GM12878 (cell line): ENCODE results near the gene ACSF3. TPM values are rescaled to one million over a fixed set of nuclear protein-coding genes. Genes with fewer than 3 reads are reported as not detected.
A peak's percentile ranks its signal among the peaks of the same experiment; 100 is the strongest.

Experiments
- ATAC-seq: fragments of 200-7000 bp; cut with Tn5 transposase; 3 replicates; pipeline ENCODE4 v1.9.1; 2020; ENCODE audit warnings: mild to moderate bottlenecking, moderate library complexity
- BruUV-seq: library from RNA; stranded (reverse); fragments of 400-500 nt; replicated peaks from 2 replicates; lab custom pipeline; 2021; lab: Mats Ljungman, UMichigan
- CTCF ChIA-PET: fragments of 300-600 bp; sonication (Branson Sonifier 250); formaldehyde crosslinking; extraction: SDS; loops from one replicate; lab custom pipeline; 2021; ENCODE audit warnings: inconsistent platforms; lab: Yijun Ruan, JAX
- POLR2A ChIA-PET: fragments of 350-600 bp; formaldehyde crosslinking; extraction: SDS; loops from one replicate; lab custom pipeline; 2021; ENCODE audit warnings: inconsistent platforms; lab: Charles Lee
- RAD21 ChIA-PET: fragments of 300-600 bp; sonication (Branson Sonifier 250); formaldehyde crosslinking; loops from one replicate; lab custom pipeline; 2023; ENCODE audit warnings: antibody characterized with exemption; ENCODE audit not compliant: unreplicated experiment; lab: Charles Lee
- SMC1A ChIA-PET: fragments of 300-600 bp; sonication (Branson Sonifier 250); formaldehyde crosslinking; loops from one replicate; lab custom pipeline; 2023; ENCODE audit not compliant: unreplicated experiment, uncharacterized antibody; lab: Charles Lee
- DNase-seq: peaks from one replicate; pipeline ENCODE4 v3.0.0-alpha.2; 2011; ENCODE audit warnings: low read depth, low spot score
- FAIRE-seq: peaks from 3 replicates; lab custom pipeline; 2011; peaks lifted over from hg19 to GRCh38; lab: Jason Lieb, UNC
- H2AFZ ChIP-seq: 2 replicates; pipeline ENCODE4 v1.6.0; 2011; ENCODE audit warnings: low read depth, low read length, control low read depth; ENCODE audit not compliant: control insufficient read depth
- H3K27ac ChIP-seq: 2 replicates; pipeline ENCODE4 v1.5.1; 2011; ENCODE audit warnings: control low read depth; ENCODE audit not compliant: control insufficient read depth, insufficient read depth
- H3K27me3 ChIP-seq, 2 experiments: replicated peaks in 1 of 2; 2 replicates each; pipeline versions ENCODE4 v1.6.0 to v1.6.1; 2011; ENCODE audit warnings: low read length in 1 of 2; ENCODE audit not compliant: control insufficient read depth in 2 of 2, insufficient read depth in 2 of 2
- H3K36me3 ChIP-seq, 2 experiments: 2 replicates each; pipeline ENCODE4 v1.5.1; 2011; ENCODE audit warnings: low read length in 1 of 2; ENCODE audit not compliant: control insufficient read depth in 2 of 2, insufficient read depth in 2 of 2
- H3K4me1 ChIP-seq: 2 replicates; pipeline ENCODE4 v1.6.1; 2011; ENCODE audit warnings: mild to moderate bottlenecking, low read length, moderate library complexity, mixed read lengths; ENCODE audit not compliant: control insufficient read depth, insufficient read depth
- H3K4me2 ChIP-seq: 2 replicates; pipeline ENCODE4 v1.6.0; 2011; ENCODE audit warnings: control low read depth; ENCODE audit not compliant: control insufficient read depth, insufficient read depth
- H3K4me3 ChIP-seq: fragments of 200-600 bp; sonication (generic); 2 replicates; pipeline ENCODE4 v1.5.1; 2016
- H3K79me2 ChIP-seq: 2 replicates; pipeline ENCODE4 v1.6.0; 2011; ENCODE audit warnings: low read length; ENCODE audit not compliant: control insufficient read depth, insufficient read depth
- H3K9ac ChIP-seq: 2 replicates; pipeline ENCODE4 v1.8.0; 2011; ENCODE audit warnings: low read length, control low read depth, mixed read lengths; ENCODE audit not compliant: control insufficient read depth, insufficient read depth
- H3K9me3 ChIP-seq: replicated peaks from 3 replicates; pipeline ENCODE4 v1.5.1; 2011; ENCODE audit warnings: mild to moderate bottlenecking, low read length; ENCODE audit not compliant: control insufficient read depth, insufficient read depth
- H4K20me1 ChIP-seq: 2 replicates; pipeline ENCODE4 v1.6.0; 2011; ENCODE audit not compliant: control insufficient read depth, insufficient read depth
- CBX3 ChIP-seq: fragments of 200-600 bp; sonication (generic); IDR thresholded peaks from 2 replicates; pipeline ENCODE4 v1.6.1; 2016; ENCODE audit warnings: low read depth, borderline replicate concordance
- CHD1 ChIP-seq: IDR thresholded peaks from 2 replicates; pipeline ENCODE4 v1.6.1; 2012; ENCODE audit warnings: low read depth, low read length, improper control_type of control experiment
- CHD4 ChIP-seq: fragments of 200-600 bp; sonication (generic); IDR thresholded peaks from 2 replicates; pipeline ENCODE4 v1.6.1; 2016; ENCODE audit warnings: mild to moderate bottlenecking
- GATAD2B ChIP-seq: fragments of 450-650 bp; conservative IDR thresholded peaks from 2 replicates; pipeline ENCODE4 v1.6.1; 2017; ENCODE audit warnings: low read depth, mild to moderate bottlenecking, moderate library complexity
- MEF2B ChIP-seq: fragments of 450-650 bp; IDR thresholded peaks from 2 replicates; pipeline ENCODE4 v1.6.1; 2018; ENCODE audit warnings: mild to moderate bottlenecking, moderate library complexity; ENCODE audit not compliant: partially characterized antibody, poor library complexity, severe bottlenecking
- NR2F1 ChIP-seq: fragments of 450-650 bp; conservative IDR thresholded peaks from 2 replicates; pipeline ENCODE4 v1.6.1; 2017; ENCODE audit warnings: mild to moderate bottlenecking
- POLR2A ChIP-seq: IDR thresholded peaks from 2 replicates; pipeline ENCODE4 v1.6.1; 2011; ENCODE audit warnings: low read depth, mild to moderate bottlenecking, low read length
- RAD51 ChIP-seq: fragments of 450-650 bp; IDR thresholded peaks from 2 replicates; pipeline ENCODE4 v1.6.1; 2016; ENCODE audit warnings: moderate library complexity, mild to moderate bottlenecking, inconsistent platforms
- RBBP5 ChIP-seq: fragments of 200-600 bp; sonication (generic); conservative IDR thresholded peaks from 2 replicates; pipeline ENCODE4 v1.6.1; 2016
- RCOR1 ChIP-seq: conservative IDR thresholded peaks from 2 replicates; pipeline ENCODE4 v1.6.1; 2012; ENCODE audit warnings: low read depth, low read length, improper control_type of control experiment
- WRNIP1 ChIP-seq: IDR thresholded peaks from 2 replicates; pipeline ENCODE4 v1.6.1; 2011; ENCODE audit warnings: low read depth, low read length, improper control_type of control experiment, borderline replicate concordance
- ZSCAN29 ChIP-seq: fragments of 450-650 bp; IDR thresholded peaks from 2 replicates; pipeline ENCODE4 v1.6.1; 2017; ENCODE audit warnings: mild to moderate bottlenecking, moderate library complexity
- WGBS: methylation state at CpG from one replicate; pipeline ENCODE4 v1.1.6; 2016; ENCODE audit warnings: low lambda C conversion rate; ENCODE audit not compliant: insufficient replicate concordance, insufficient coverage; ENCODE audit errors: missing lambda C conversion rate; 5-methylcytosine and 5-hydroxymethylcytosine counted together
- in situ Hi-C: fragments of 300-500 bp; cut with MboI; formaldehyde crosslinking; loops from 9 replicates; pipeline ENCODE4 v1.14.3; 2018; ENCODE audit warnings: mixed read lengths
- intact Hi-C: fragments of 100-400 bp; cut with micrococcal nuclease; formaldehyde crosslinking; loops from one replicate; pipeline ENCODE4 v1.14.2; 2022; ENCODE audit not compliant: unreplicated experiment
- polyA plus RNA-seq, 11 experiments: library from polyadenylated mRNA; depleted of rRNA in 4 of 11; unstranded in 6 of 11; stranded (reverse) in 5 of 11; fragments of >200 nt; fragmentation: Nextera tagmentation in 4 of 11; fragmentation: Illumina TruSeq in 1 of 11; extraction: Ambion mirVana in 4 of 11; extraction: Trizol in 1 of 11; gene quantifications; 1 replicate in 1 of 11; 2 replicates in 10 of 11; pipeline versions ENCODE4 v1.2.1 to v1.2.3, GENCODE V29; 2011 to 2016; ENCODE audit warnings: inconsistent platforms in 2 of 11, missing spikeins in 2 of 11, low read depth in 1 of 11
- total RNA-seq, 4 experiments: library from RNA; depleted of rRNA in 3 of 4; stranded (reverse); fragments of >200 nt in 3 of 4; fragmentation: Illumina TruSeq in 1 of 4; extraction: Trizol in 1 of 4; gene quantifications; 2 replicates each; pipeline versions ENCODE4 v1.2.1 to v1.2.3, GENCODE V29; 2013 to 2021
- TF ChIP-seq, protein P1 (sequence below), 3 experiments: IDR thresholded peaks in 2 of 3; conservative IDR thresholded peaks in 1 of 3; 2 replicates each; pipeline ENCODE4 v1.5.1; 2011; ENCODE audit warnings: low read depth in 3 of 3, low read length in 3 of 3, mild to moderate bottlenecking in 3 of 3, control low read depth in 2 of 3, moderate library complexity in 2 of 3, inconsistent platforms in 1 of 3, mixed read lengths in 1 of 3; ENCODE audit not compliant: control insufficient read depth in 2 of 3, insufficient read depth in 1 of 3; ENCODE audit errors: extremely low read depth in 1 of 3
- TF ChIP-seq, protein P2 (sequence below): fragments of 150-350 bp; IDR thresholded peaks from 2 replicates; pipeline ENCODE4 v1.6.1; 2016; ENCODE audit warnings: low read depth, low read length

ACSF3 gene
- total and polyA plus RNA-seq, 10 of the 15 experiments (the other 5 are each of a cell fraction or from before 2014, with no cell fraction given): 1.0 to 44.4 (median 25.8) TPM

DNA sequence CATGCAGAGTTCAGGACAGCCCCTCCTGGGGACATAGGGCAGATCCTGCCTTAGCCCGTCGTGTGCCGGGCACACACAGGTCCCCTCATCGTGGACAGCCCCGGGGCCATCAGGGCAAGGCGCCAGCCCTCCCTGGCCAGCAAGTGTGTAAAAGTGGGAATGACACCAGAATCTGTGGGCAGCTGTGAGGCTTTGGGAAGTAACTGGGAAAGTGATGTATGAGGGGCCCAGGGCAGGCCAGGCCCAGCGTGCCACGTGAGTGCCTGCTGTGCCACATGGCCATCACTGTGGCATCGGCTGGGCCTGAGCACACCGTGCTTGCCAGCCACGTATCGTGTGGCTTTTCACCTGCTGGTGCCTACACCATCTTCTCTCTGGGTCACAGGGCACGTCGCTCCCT lies 26.6 kb downstream of the ACSF3 start:
- H3K4me2 ChIP-seq: no peak overlapping the region
- H3K79me2 ChIP-seq: no peaks in the 10 kb centered on the region
- CTCF ChIA-PET: interaction anchor here (0.8 kb wide), 1 partner anchor 154 kb away, joined by 3 read pairs; no protein-coding TSS in a partner anchor
- peaks cover 5% of the 10 kb centered on the region for H3K4me1 ChIP-seq
- TF ChIP-seq CBX3: no peak
- no peak for TF ChIP-seq RBBP5
- TF ChIP-seq MEF2B: no peak
- no peak for TF ChIP-seq NR2F1
- TF ChIP-seq RCOR1: no peak
- no peak for TF ChIP-seq WRNIP1
- TF ChIP-seq RAD51: no peak
- TF ChIP-seq GATAD2B: no peak
- peak; percentile 11; the same call in 1 of the 2 replicates for TF ChIP-seq POLR2A
- intact Hi-C loops: no loop called here
- H3K36me3 ChIP-seq: peaks cover 13 to 16% of the 10 kb centered on the region in 2 experiments; a peak in 3 of 4 replicates
- FAIRE-seq (no peak), DNase-seq (no peak), ATAC-seq (no peak)
- BruUV-seq: no TSS peak
- RAD21 ChIA-PET: no interaction called here
- H3K9me3 ChIP-seq: no peaks in the 10 kb centered on the region; the same call in 2 of the 3 replicates
- in situ Hi-C loops: no loop called here
- H3K27ac ChIP-seq: no peak overlapping the region
- H2AFZ ChIP-seq: no peak overlapping the region
- POLR2A ChIA-PET: interaction anchor here (0.6 kb wide), 1 partner anchor 537 kb away, joined by 7 read pairs; no protein-coding TSS in a partner anchor
- H3K27me3 ChIP-seq: no peaks in the 10 kb centered on the region
- H4K20me1 ChIP-seq: no peaks in the 10 kb centered on the region
- SMC1A ChIA-PET: no interaction called here
- no peak overlapping the region for H3K4me3 ChIP-seq
- no peak overlapping the region for H3K9ac ChIP-seq
- 99% methylated on average over 14 of the region's 14 CpGs for WGBS

DNA sequence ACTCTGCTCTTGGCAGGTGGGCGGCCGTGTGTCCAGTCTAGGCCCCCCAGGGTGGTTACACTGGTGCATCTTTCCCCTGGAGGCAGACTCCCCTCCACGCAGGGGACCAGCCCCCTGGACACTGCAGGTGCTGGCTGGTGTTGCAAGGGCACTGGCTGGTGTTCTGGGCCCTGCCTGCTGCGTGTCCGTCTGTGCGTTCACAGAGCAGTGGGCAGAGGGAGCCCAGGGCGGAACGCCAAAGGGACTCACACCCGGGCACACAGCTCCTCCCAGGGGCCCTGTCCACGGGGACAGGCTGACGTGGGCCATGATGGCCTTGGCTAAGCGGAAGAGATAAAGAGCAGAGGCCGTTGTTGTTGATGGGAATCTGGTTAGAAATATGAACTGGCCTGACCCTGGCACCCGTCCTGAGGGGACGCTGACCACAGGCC lies 27.3 kb downstream of the ACSF3 start:
- FAIRE-seq: no peak
- CTCF ChIA-PET: interaction anchor here (0.8 kb wide), 1 partner anchor 155 kb away, joined by 3 read pairs; no protein-coding TSS in a partner anchor
- SMC1A ChIA-PET: no interaction called here
- no peak for TF ChIP-seq GATAD2B
- TF ChIP-seq, protein P1, sequence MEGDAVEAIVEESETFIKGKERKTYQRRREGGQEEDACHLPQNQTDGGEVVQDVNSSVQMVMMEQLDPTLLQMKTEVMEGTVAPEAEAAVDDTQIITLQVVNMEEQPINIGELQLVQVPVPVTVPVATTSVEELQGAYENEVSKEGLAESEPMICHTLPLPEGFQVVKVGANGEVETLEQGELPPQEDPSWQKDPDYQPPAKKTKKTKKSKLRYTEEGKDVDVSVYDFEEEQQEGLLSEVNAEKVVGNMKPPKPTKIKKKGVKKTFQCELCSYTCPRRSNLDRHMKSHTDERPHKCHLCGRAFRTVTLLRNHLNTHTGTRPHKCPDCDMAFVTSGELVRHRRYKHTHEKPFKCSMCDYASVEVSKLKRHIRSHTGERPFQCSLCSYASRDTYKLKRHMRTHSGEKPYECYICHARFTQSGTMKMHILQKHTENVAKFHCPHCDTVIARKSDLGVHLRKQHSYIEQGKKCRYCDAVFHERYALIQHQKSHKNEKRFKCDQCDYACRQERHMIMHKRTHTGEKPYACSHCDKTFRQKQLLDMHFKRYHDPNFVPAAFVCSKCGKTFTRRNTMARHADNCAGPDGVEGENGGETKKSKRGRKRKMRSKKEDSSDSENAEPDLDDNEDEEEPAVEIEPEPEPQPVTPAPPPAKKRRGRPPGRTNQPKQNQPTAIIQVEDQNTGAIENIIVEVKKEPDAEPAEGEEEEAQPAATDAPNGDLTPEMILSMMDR (IDR thresholded peaks at IDR 0.05 in 2 of 3, conservative IDR thresholded peaks at IDR 0.05 in 1 of 3; ENCODE audit: control insufficient read depth in 2 of 3, extremely low read depth in 1 of 3, insufficient read depth in 1 of 3, low read depth in 3 of 3, low read length in 3 of 3): no peak
- TF ChIP-seq CHD1: no peak
- TF ChIP-seq ZSCAN29: no peak
- TF ChIP-seq, protein P2, sequence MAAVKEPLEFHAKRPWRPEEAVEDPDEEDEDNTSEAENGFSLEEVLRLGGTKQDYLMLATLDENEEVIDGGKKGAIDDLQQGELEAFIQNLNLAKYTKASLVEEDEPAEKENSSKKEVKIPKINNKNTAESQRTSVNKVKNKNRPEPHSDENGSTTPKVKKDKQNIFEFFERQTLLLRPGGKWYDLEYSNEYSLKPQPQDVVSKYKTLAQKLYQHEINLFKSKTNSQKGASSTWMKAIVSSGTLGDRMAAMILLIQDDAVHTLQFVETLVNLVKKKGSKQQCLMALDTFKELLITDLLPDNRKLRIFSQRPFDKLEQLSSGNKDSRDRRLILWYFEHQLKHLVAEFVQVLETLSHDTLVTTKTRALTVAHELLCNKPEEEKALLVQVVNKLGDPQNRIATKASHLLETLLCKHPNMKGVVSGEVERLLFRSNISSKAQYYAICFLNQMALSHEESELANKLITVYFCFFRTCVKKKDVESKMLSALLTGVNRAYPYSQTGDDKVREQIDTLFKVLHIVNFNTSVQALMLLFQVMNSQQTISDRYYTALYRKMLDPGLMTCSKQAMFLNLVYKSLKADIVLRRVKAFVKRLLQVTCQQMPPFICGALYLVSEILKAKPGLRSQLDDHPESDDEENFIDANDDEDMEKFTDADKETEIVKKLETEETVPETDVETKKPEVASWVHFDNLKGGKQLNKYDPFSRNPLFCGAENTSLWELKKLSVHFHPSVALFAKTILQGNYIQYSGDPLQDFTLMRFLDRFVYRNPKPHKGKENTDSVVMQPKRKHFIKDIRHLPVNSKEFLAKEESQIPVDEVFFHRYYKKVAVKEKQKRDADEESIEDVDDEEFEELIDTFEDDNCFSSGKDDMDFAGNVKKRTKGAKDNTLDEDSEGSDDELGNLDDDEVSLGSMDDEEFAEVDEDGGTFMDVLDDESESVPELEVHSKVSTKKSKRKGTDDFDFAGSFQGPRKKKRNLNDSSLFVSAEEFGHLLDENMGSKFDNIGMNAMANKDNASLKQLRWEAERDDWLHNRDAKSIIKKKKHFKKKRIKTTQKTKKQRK: no peak
- TF ChIP-seq CHD4: no peak

More for the DNA sequence above, 27.3 kb downstream of the ACSF3 start:
- Histone ChIP-seq H3K36me3 (peaks cover 13 to 14% of the 10 kb centered on the region in 2 experiments; a peak in 3 of 4 replicates), H3K79me2 (no peaks in the 10 kb centered on the region), H3K4me1 (no peaks in the 10 kb centered on the region; the same call in 1 of the 2 replicates), H3K9ac (no peak overlapping the region), H4K20me1 (no peaks in the 10 kb centered on the region), H3K4me2 (no peak overlapping the region), H3K27me3 (no peaks in the 10 kb centered on the region), H3K9me3 (no peaks in the 10 kb centered on the region; the same call in 2 of the 3 replicates), H2AFZ (no peak overlapping the region), H3K4me3 (no peak overlapping the region), H3K27ac (no peak overlapping the region)
- ChIA-PET POLR2A (no interaction called here), RAD21 (no interaction called here)
- intact Hi-C loops: no loop called here
- ATAC-seq (no peak), DNase-seq (no peak)
- 94% methylated on average over 15 of the region's 15 CpGs for WGBS
- no TSS peak for BruUV-seq
- in situ Hi-C loops: no loop called here
